ENCODE results near the gene SLC43A2.

- TF ChIP-seq SKIL (IDR thresholded peaks at IDR 0.05; ENCODE audit: low read depth, poor library complexity, severe bottlenecking) (no peak), TAF1 (IDR thresholded peaks at IDR 0.05; ENCODE audit: borderline replicate concordance, low read depth, low read length) (no peak), BRCA1 (IDR thresholded peaks at IDR 0.05; ENCODE audit: low read depth, low read length) (no peak)
These were observed 2.0 kb upstream of the SLC43A2 start for GRCh38 chr17:1630662-1631061.

Measured in GM12878 (cell line).